HepG2 (cell line): ENCODE results near the gene LHFPL6. TPM values are rescaled to one million over a fixed set of nuclear protein-coding genes. Genes with fewer than 3 reads are reported as not detected.

Experiments
- ATAC-seq: fragments of 200-7000 bp; cut with Tn5 transposase; 3 replicates; pipeline ENCODE4 v1.9.1; 2020; ENCODE audit warnings: mild to moderate bottlenecking, moderate library complexity
- BruUV-seq: library from RNA; stranded (reverse); fragments of 400-500 nt; replicated peaks from 2 replicates; lab custom pipeline; 2021; lab: Mats Ljungman, UMichigan
- CTCF ChIA-PET: fragments of 300-600 bp; formaldehyde crosslinking; extraction: SDS; loops from one replicate; lab custom pipeline; 2021; ENCODE audit warnings: low total read pairs, inconsistent platforms, low intra/inter-chr PET ratio; lab: Yijun Ruan, JAX
- POLR2A ChIA-PET: fragments of 350-600 bp; sonication (Branson Sonifier 250); formaldehyde crosslinking; loops from one replicate; lab custom pipeline; 2020; ENCODE audit warnings: antibody characterized with exemption, inconsistent platforms; lab: Yijun Ruan, JAX
- DNase-seq: peaks from one replicate; pipeline ENCODE4 v3.0.0-alpha.2; 2015; ENCODE audit warnings: low spot score
- FAIRE-seq: peaks from 3 replicates; lab custom pipeline; 2011; peaks lifted over from hg19 to GRCh38; lab: Jason Lieb, UNC
- H2AFZ ChIP-seq: one replicate; pipeline ENCODE4 v1.6.1; 2011; ENCODE audit warnings: low read length, inconsistent platforms
- H3K27ac ChIP-seq: fragments of 300-600 bp; 3 replicates; pipeline ENCODE4 v1.8.0; 2011; ENCODE audit warnings: mixed run types, mild to moderate bottlenecking, mixed read lengths, low read length, inconsistent platforms; ENCODE audit not compliant: insufficient read depth; ENCODE audit errors: extremely low read length
- H3K27me3 ChIP-seq, 2 experiments: fragments of 200-600 bp in 1 of 2; 2 replicates in 1 of 2; 3 replicates in 1 of 2; pipeline versions ENCODE4 v1.6.0 to v1.8.0; 2011; ENCODE audit warnings: low read length in 2 of 2, mild to moderate bottlenecking in 2 of 2, moderate library complexity in 2 of 2, inconsistent platforms in 1 of 2; ENCODE audit not compliant: insufficient read depth in 2 of 2, control insufficient read depth in 1 of 2
- H3K36me3 ChIP-seq, 2 experiments: fragments of 200-600 bp in 1 of 2; replicated peaks in 1 of 2; 2 replicates in 1 of 2; 3 replicates in 1 of 2; pipeline versions ENCODE4 v1.5.1 to v1.8.0; 2011; ENCODE audit warnings: low read length in 2 of 2, inconsistent platforms in 1 of 2; ENCODE audit not compliant: insufficient read depth in 2 of 2, control insufficient read depth in 1 of 2
- H3K4me1 ChIP-seq: 2 replicates; pipeline ENCODE4 v1.5.1; 2012; ENCODE audit warnings: low read length, inconsistent platforms; ENCODE audit not compliant: insufficient read depth
- H3K4me2 ChIP-seq: 2 replicates; pipeline ENCODE4 v1.6.0; 2011; ENCODE audit warnings: low read depth, low read length, inconsistent platforms
- H3K4me3 ChIP-seq, 3 experiments: fragments of 200-600 bp in 1 of 3; sonication (generic), shearing (Covaris generic) in 1 of 3; replicated peaks in 1 of 3; 2 replicates each; pipeline ENCODE4 v1.5.1; 2011 to 2016; ENCODE audit warnings: low read length in 3 of 3, inconsistent platforms in 2 of 3, low read depth in 2 of 3, mild to moderate bottlenecking in 2 of 3, control low read depth in 1 of 3, mixed read lengths in 1 of 3; ENCODE audit not compliant: insufficient read depth in 1 of 3
- H3K79me2 ChIP-seq: one replicate; pipeline ENCODE4 v1.6.1; 2011; ENCODE audit warnings: low read length, inconsistent platforms; ENCODE audit not compliant: insufficient read depth
- H3K9ac ChIP-seq: 2 replicates; pipeline ENCODE4 v1.6.0; 2011; ENCODE audit warnings: mild to moderate bottlenecking, low read depth, low read length, inconsistent platforms; ENCODE audit not compliant: insufficient read depth
- H3K9me3 ChIP-seq: 2 replicates; pipeline ENCODE4 v1.5.1; 2012; ENCODE audit warnings: mild to moderate bottlenecking, low read length
- H4K20me1 ChIP-seq: 2 replicates; pipeline ENCODE4 v1.6.0; 2011; ENCODE audit warnings: inconsistent platforms, mild to moderate bottlenecking, low read length, moderate library complexity; ENCODE audit not compliant: insufficient read depth
- CAMTA2 ChIP-seq: sonication (generic); formaldehyde crosslinking; IDR thresholded peaks from 2 replicates; pipeline ENCODE4 v1.4.0; 2020; ENCODE audit warnings: mild to moderate bottlenecking, missing genetic modification reagents, borderline replicate concordance
- JARID2 ChIP-seq: sonication (generic); formaldehyde crosslinking; IDR thresholded peaks from 2 replicates; pipeline ENCODE4 v1.8.1; 2023; ENCODE audit warnings: missing genetic modification reagents, inconsistent platforms; ENCODE audit not compliant: insufficient replicate concordance
- MAFF ChIP-seq: IDR thresholded peaks from 2 replicates; pipeline ENCODE4 v1.6.1; 2011; ENCODE audit warnings: low read depth, low read length, improper control_type of control experiment
- MAFK ChIP-seq, 2 experiments: IDR thresholded peaks in 1 of 2; conservative IDR thresholded peaks in 1 of 2; 2 replicates each; pipeline ENCODE4 v1.6.1; 2011; ENCODE audit warnings: improper control_type of control experiment in 2 of 2, low read length in 2 of 2
- NFKB2 ChIP-seq: sonication (generic); formaldehyde crosslinking; IDR thresholded peaks from 2 replicates; pipeline ENCODE4 v1.4.0; 2020; ENCODE audit warnings: missing genetic modification reagents, borderline replicate concordance
- ZBTB14 ChIP-seq: sonication (generic); formaldehyde crosslinking; IDR thresholded peaks from 2 replicates; pipeline ENCODE4 v1.4.0; 2020; ENCODE audit warnings: missing genetic modification reagents
- ZBTB38 ChIP-seq: sonication (generic); formaldehyde crosslinking; IDR thresholded peaks from 2 replicates; pipeline ENCODE4 v1.5.1; 2020; ENCODE audit warnings: mild to moderate bottlenecking, missing genetic modification reagents
- ZBTB40 ChIP-seq, 2 experiments: fragments of 450-650 bp in 1 of 2; sonication (generic) in 1 of 2; formaldehyde crosslinking in 1 of 2; IDR thresholded peaks; 2 replicates each; pipeline versions ENCODE4 v1.6.1 to v1.8.0; 2016 to 2022; ENCODE audit warnings: antibody characterized with exemption in 1 of 2, mild to moderate bottlenecking in 1 of 2, missing genetic modification reagents in 1 of 2
- ZEB1 ChIP-seq: IDR thresholded peaks from 2 replicates; pipeline ENCODE4 v1.6.1; 2012; ENCODE audit warnings: mild to moderate bottlenecking, low read depth, inconsistent platforms; ENCODE audit not compliant: insufficient replicate concordance
- ZFP36L1 ChIP-seq: sonication (generic); formaldehyde crosslinking; IDR thresholded peaks from 2 replicates; pipeline ENCODE4 v1.8.0; 2022; ENCODE audit warnings: mild to moderate bottlenecking, missing genetic modification reagents, moderate library complexity
- ZFP62 ChIP-seq: sonication (generic); formaldehyde crosslinking; IDR thresholded peaks from 2 replicates; pipeline ENCODE4 v1.4.0; 2020; ENCODE audit warnings: missing genetic modification reagents
- ZNF275 ChIP-seq: sonication (generic); formaldehyde crosslinking; IDR thresholded peaks from 2 replicates; pipeline ENCODE4 v1.8.0; 2022; ENCODE audit warnings: missing genetic modification reagents, mild to moderate bottlenecking, inconsistent platforms, borderline replicate concordance
- ZNF430 ChIP-seq: sonication (generic); formaldehyde crosslinking; IDR thresholded peaks from 2 replicates; pipeline ENCODE4 v1.9.0; 2021; ENCODE audit warnings: mild to moderate bottlenecking, missing genetic modification reagents
- WGBS: methylation state at CpG from one replicate; pipeline ENCODE4 v1.1.6; 2017; ENCODE audit warnings: low lambda C conversion rate; 5-methylcytosine and 5-hydroxymethylcytosine counted together
- in situ Hi-C: cut with HindIII; loops from 2 replicates; pipeline ENCODE4 v1.10.0; 2017; ENCODE audit warnings: low pct_unique_long_range_greater_than_20kb; ENCODE audit not compliant: extremely low pct_ligation_motif_present
- intact Hi-C: fragments of 100-400 bp; cut with micrococcal nuclease; formaldehyde crosslinking; loops from one replicate; pipeline ENCODE4 v1.10.0; 2022; ENCODE audit not compliant: unreplicated experiment
- polyA plus RNA-seq, 8 experiments: library from polyadenylated mRNA; depleted of rRNA in 3 of 8; stranded (reverse) in 7 of 8; unstranded in 1 of 8; fragments of >200 nt; fragmentation: Illumina TruSeq in 4 of 8; extraction: Trizol in 4 of 8; gene quantifications; 2 replicates each; pipeline versions ENCODE4 v1.2.1 to v1.2.3, GENCODE V29; 2011 to 2016; ENCODE audit warnings: low read depth in 4 of 8, missing spikeins in 1 of 8, mixed read lengths in 1 of 8; ENCODE audit not compliant: insufficient read depth in 1 of 8
- total RNA-seq, 5 experiments: library from RNA; depleted of rRNA; stranded (reverse); fragments of >200 nt; fragmentation: Illumina TruSeq; extraction: Trizol; gene quantifications; 2 replicates each; pipeline ENCODE4 v1.2.3, GENCODE V29; 2016; ENCODE audit warnings: low read depth in 1 of 5

Gene LHFPL6
- total and polyA plus RNA-seq, 2 of the 13 experiments (the other 11 are each of a cell fraction or from before 2014, with no cell fraction given): not detected

GRCh38 chr13:39341251-39341650, 261.7 kb downstream of the LHFPL6 start:
- FAIRE-seq: no peak
- ChIA-PET CTCF (no interaction called here), POLR2A (no interaction called here)
- ATAC-seq: no peak
- no TSS peak for BruUV-seq
- Histone ChIP-seq H3K79me2 (no peaks in the 10 kb centered on the region), H3K4me3 (no peak overlapping the region), H3K27ac (no peak overlapping the region), H3K36me3 (no peaks in the 10 kb centered on the region)
- TF ChIP-seq ZFP36L1 (CRISPR knock-in tag) (no peak), MAFK (conservative IDR thresholded peaks at IDR 0.05 in 1 of 2, IDR thresholded peaks at IDR 0.05 in 1 of 2; ENCODE audit: low read length in 2 of 2) (peak; percentile 47 to 58), ZEB1 (no peak), ZFP62 (CRISPR knock-in tag) (no peak), ZBTB14 (CRISPR knock-in tag) (no peak), ZNF430 (CRISPR knock-in tag) (no peak), ZBTB40 (IDR thresholded peaks at IDR 0.05) (no peak), ZBTB40 (CRISPR knock-in tag; IDR thresholded peaks at IDR 0.05) (no peak), ZNF275 (CRISPR knock-in tag) (no peak), JARID2 (CRISPR knock-in tag) (no peak), ZBTB38 (CRISPR knock-in tag) (no peak), NFKB2 (no peak), CAMTA2 (CRISPR knock-in tag) (no peak), MAFF (peak; percentile 32; the same call in 1 of the 2 replicates)
- TF ChIP-seq, all 625 proteins: peak for 2
- H4K20me1 ChIP-seq: no peaks in the 10 kb centered on the region
- WGBS: 40% methylated on average over 1 of the region's 1 CpG
- in situ Hi-C loops: no loop called here
- no peaks in the 10 kb centered on the region for H3K9me3 ChIP-seq
- no peak for DNase-seq
- intact Hi-C loops: no loop called here
- no peak overlapping the region for H3K4me2 ChIP-seq
- H3K4me1 ChIP-seq: no peaks in the 10 kb centered on the region
- H3K27me3 ChIP-seq: no peaks in the 10 kb centered on the region
- H2AFZ ChIP-seq: no peak overlapping the region
- no peak overlapping the region for H3K9ac ChIP-seq
